Peyer's patch (tissue), 4 donors: ENCODE measurements around the gene MZB1. TPM values are rescaled to one million over a fixed set of nuclear protein-coding genes. Genes with fewer than 3 reads are reported as not detected.

ENCODE experiments used
- DNase-seq, 3 donors: peaks; one replicate each; pipeline ENCODE4 v3.0.0-alpha.2; 2017 to 2019
- H3K27ac ChIP-seq, 4 donors: fragments of 200-600 bp; sonication (generic); one replicate each; pipeline ENCODE4 v1.5.1; 2016 to 2019
- H3K27me3 ChIP-seq, 2 donors: fragments of 200-600 bp; sonication (generic); one replicate each; pipeline ENCODE4 v1.5.1; 2019
- H3K36me3 ChIP-seq, 3 donors: fragments of 200-600 bp; sonication (generic); one replicate each; pipeline ENCODE4 v1.5.1; 2016 to 2019
- H3K4me1 ChIP-seq, 4 donors: fragments of 200-600 bp; sonication (generic); one replicate each; pipeline ENCODE4 v1.5.1; 2016 to 2019
- H3K4me3 ChIP-seq, 4 donors: fragments of 200-600 bp; sonication (generic); 1 replicate in 3 of 4; 2 replicates in 1 of 4; pipeline ENCODE4 v1.5.1; 2016 to 2019; ENCODE audit warnings: mild to moderate bottlenecking in 1 of 4
- H3K9me3 ChIP-seq, 4 donors: fragments of 200-600 bp; sonication (generic); one replicate each; pipeline ENCODE4 v1.5.1; 2016 to 2019; ENCODE audit warnings: mild to moderate bottlenecking in 1 of 4
- CTCF ChIP-seq, 6 experiments: fragments of 450-650 bp in 4 of 6; fragments of 200-600 bp in 2 of 6; sonication (generic) in 1 of 6; IDR thresholded peaks; one replicate each; pipeline ENCODE4 v1.5.1; 2017 to 2019; ENCODE audit warnings: antibody characterized with exemption in 6 of 6, mild to moderate bottlenecking in 3 of 6, moderate library complexity in 1 of 6
- POLR2A ChIP-seq, 2 donors: fragments of 450-650 bp; IDR thresholded peaks; one replicate each; pipeline ENCODE4 v1.5.1; 2017; ENCODE audit warnings: antibody characterized with exemption in 2 of 2, mild to moderate bottlenecking in 2 of 2, moderate library complexity in 2 of 2
- total RNA-seq, 4 donors: library from RNA; depleted of rRNA; stranded (reverse); fragments of >200 nt; gene quantifications; one replicate each; pipeline ENCODE4 v1.1.0, GENCODE V29; 2016

The MZB1 gene
- total RNA-seq, 4 donors from 2014 or later, result 1.4 to 18.2 (median 4.4) TPM

DNA sequence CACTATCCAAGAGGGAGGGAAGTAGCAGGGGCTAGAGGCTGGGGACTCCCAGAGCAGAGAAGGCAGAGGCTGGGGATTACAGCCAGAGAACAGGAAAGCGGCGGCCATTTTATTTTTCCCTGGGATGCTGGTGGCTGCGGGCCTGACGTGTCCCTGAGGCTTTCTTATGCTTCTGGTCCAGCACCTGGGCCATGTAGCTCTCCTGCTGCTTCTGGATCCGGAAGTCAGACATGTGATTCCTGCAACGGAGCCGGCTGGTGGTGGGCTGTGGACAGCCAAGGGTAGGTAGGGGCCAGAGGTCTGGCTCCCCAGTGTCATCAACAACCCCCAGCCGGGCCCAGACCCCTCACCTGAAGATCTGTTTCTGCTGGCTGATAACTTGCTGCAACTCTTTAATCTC lies 7.0 kb upstream of the MZB1 start:
- peak in 1 of 3 donors; percentile 43 for DNase-seq
- Histone ChIP-seq H3K27me3 (peaks cover 0 to 8% of the 10 kb centered on the region in 2 donors), H3K9me3 (no peaks in the 10 kb centered on the region), H3K27ac (no peak overlapping the region), H3K4me1 (peaks cover 0 to 38% (median 10%) of the 10 kb centered on the region in 4 donors), H3K4me3 (no peak overlapping the region), H3K36me3 (no peaks in the 10 kb centered on the region)
- TF ChIP-seq POLR2A (IDR thresholded peaks at IDR 0.05), result no peak
- TF ChIP-seq CTCF (IDR thresholded peaks at IDR 0.05), result no peak

DNA sequence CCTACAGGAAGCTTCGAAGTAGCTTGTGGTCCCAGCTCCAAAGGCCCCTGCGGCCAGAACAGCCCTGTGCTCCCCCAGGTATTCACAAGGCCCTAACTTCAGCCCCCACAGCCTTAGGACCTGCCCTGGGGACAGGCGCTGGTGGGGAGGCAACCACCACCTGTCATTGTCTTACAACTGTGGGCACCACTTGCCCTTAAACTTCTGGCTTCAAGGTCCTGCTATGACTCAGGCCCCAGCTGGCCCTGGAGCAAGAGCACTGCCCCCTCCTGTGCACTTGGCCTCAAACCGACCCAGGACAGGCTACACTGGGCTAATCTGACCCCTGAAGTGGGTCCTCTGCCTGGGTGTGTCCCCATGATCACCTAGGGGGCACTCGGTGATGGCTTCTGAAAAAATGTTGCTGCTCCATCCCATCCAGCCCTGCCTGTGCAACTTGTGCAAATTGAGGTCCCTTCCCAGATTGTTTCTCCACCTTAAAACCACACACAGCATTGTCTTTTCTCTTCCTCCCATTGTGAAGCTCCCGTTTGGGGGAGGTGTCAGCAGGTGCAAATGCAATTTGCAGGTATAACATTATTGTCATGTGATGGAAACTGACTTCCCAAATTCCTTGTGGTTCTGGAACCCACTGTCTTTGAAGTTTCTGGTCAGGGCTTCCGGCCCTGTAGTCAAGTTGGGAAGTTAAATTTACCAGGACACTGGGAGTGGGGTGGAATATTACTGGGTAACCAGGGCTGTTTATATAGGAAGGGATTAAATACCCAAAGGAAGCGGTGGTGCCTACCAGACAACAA lies 6.3 kb upstream of the MZB1 start:
- no peaks in the 10 kb centered on the region for H3K36me3 ChIP-seq
- H3K9me3 ChIP-seq, result no peaks in the 10 kb centered on the region
- TF ChIP-seq POLR2A (IDR thresholded peaks at IDR 0.05) (no peak), CTCF (IDR thresholded peaks at IDR 0.05) (no peak)
- no peak overlapping the region for H3K4me3 ChIP-seq
- H3K27me3 ChIP-seq, result peaks cover 0 to 8% of the 10 kb centered on the region in 2 donors
- peak in 1 of 3 donors; percentile 40 for DNase-seq
- no peak overlapping the region for H3K27ac ChIP-seq
- peaks cover 0 to 45% (median 14%) of the 10 kb centered on the region in 4 donors for H3K4me1 ChIP-seq

DNA sequence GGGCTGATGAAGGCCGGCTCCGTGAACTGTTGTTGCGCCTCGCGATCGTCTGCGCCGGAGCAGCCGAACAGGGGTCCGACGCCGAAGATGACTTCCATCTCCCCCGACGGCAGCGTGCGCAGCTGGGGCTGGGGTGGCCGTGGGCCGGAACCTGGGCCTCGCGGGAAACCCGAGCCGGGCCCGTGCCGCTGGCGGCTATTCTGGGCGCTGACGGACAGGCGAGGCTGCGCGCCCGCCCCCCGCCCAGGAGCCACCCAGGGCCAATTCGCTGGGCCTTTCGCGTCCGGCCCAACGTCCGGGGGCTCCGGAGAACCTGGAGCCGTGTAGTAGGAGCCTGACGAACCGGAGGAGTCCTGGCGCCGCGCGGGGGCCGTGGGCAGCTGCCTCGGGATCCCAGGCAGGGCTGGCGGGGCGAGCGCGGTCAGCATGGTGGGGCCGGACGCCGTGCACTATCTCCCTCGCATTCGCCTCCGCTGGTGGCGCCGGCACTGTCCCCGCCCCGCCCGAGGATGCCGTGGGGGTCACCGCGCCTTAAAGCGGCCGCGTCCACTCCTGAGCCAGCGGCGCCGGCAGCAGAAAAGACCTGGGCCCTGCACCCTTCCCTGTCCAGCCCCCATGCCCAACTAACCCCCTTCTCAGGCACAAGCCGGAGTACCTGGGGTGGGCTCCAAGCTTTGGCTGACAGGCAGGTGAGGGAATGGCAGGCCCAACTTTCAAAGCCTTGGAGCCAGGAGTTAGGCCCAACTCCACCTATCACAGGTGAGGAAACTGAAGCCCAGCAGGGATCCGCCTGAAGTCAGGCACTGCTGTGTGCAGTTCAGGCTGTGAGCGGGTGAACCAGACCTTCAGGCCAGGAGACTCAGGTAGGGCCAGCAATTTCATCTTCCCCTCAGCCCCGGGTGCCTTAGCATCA lies 5.2 kb upstream of the MZB1 start, which contains the start of gene PROB1:
PROB1 (minus strand) TSS at position 451 of the 913 bp plus-strand sequence; CDS start at position 428, 23 bp downstream.
- no peak for TF ChIP-seq POLR2A (IDR thresholded peaks at IDR 0.05)
- TF ChIP-seq CTCF (IDR thresholded peaks at IDR 0.05), result no peak
- peak within 1 kb of the TSS in 1 of 4 donors; percentile 61 for H3K27ac ChIP-seq
- no peaks in the 10 kb centered on the region for H3K9me3 ChIP-seq
- peak within 1 kb of the TSS; percentile 48 to 74 (median 54) for H3K4me3 ChIP-seq
- no peak for DNase-seq
- peaks cover 0 to 47% (median 19%) of the 10 kb centered on the region in 4 donors for H3K4me1 ChIP-seq
- H3K27me3 ChIP-seq, result peaks cover 0 to 8% of the 10 kb centered on the region in 2 donors
- no peaks in the 10 kb centered on the region for H3K36me3 ChIP-seq

- DNase-seq, result peak in 1 of 3 donors; percentile 80
- Histone ChIP-seq H3K4me1 (peaks cover 0 to 50% (median 19%) of the 10 kb centered on the region in 4 donors), H3K27ac (peak overlapping the region in 1 of 4 donors; percentile 61), H3K9me3 (no peaks in the 10 kb centered on the region), H3K4me3 (peak overlapping the region; percentile 48 to 74 (median 54)), H3K27me3 (peaks cover 0 to 8% of the 10 kb centered on the region in 2 donors), H3K36me3 (no peaks in the 10 kb centered on the region)
- TF ChIP-seq CTCF (IDR thresholded peaks at IDR 0.05), result peak in 3 of 6 experiments; percentile 51 to 63 (median 59)
- TF ChIP-seq POLR2A (IDR thresholded peaks at IDR 0.05), result no peak
Observed at GRCh38 chr5:139394123-139394653, 4.5 kb upstream of the MZB1 start.

DNA sequence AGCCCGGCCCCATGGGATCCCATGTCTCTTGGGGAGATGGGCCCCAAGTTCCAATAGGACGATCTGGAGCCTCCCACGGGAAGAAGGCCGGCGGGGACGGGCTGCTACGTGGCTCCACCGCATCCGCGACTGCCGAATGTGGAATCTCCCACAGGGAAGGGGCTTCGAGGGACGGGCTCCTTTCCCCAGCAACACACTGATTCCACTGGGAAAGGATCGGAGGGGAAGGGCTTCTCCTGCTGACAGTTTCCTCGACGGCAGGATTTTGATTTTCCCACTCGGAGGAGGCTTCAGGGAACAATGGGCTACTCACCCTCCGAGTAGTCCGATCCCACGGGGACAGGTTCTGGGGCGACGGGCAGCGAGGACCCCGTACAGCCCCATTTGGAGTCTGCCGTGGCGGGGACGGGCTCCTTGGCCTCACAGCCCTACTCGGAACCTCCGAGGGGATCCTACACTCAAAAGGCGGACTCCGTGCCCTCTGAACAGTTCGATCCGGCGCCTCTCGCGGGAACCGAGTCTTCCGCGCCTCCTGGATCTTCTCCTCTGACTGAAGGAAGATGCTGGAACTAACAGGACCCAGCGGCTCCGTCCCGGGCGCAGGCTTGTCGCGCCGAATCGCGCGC lies 3.9 kb upstream of the MZB1 start:
- TF ChIP-seq POLR2A (IDR thresholded peaks at IDR 0.05), result no peak
- TF ChIP-seq CTCF (IDR thresholded peaks at IDR 0.05), result no peak
- H3K9me3 ChIP-seq, result no peaks in the 10 kb centered on the region
- peak in 1 of 3 donors; percentile 59 for DNase-seq
- peaks cover 0 to 56% (median 19%) of the 10 kb centered on the region in 4 donors for H3K4me1 ChIP-seq
- peaks cover 0 to 8% of the 10 kb centered on the region in 2 donors for H3K27me3 ChIP-seq
- H3K27ac ChIP-seq, result peak overlapping the region in 1 of 4 donors; percentile 86
- no peaks in the 10 kb centered on the region for H3K36me3 ChIP-seq
- peak overlapping the region; percentile 48 to 74 (median 54) for H3K4me3 ChIP-seq
